ENCODE measurements around the gene DEFB108B. TPM values are rescaled to one million over a fixed set of nuclear protein-coding genes. Genes with fewer than 3 reads are reported as not detected.
"Not testable (repeated sequence)": the region's sequence is repeated elsewhere in the genome, so short reads cannot be mapped to it uniquely, and the experiment has no call there.

The DEFB108B gene
- total RNA-seq = not detected

GRCh38 chr11:71832811-71833210 is at the start of gene DEFB108B:
Gene DEFB108B, plus strand, starts transcription at chr11:71833200. Its CDS starts 0 bp downstream, at chr11:71833200.
- H3K4me1 ChIP-seq; H3K27ac ChIP-seq; H3K27me3 ChIP-seq; H3K9me3 ChIP-seq; DNase-seq (ENCODE audit: low spot score in 2 of 2); H3K36me3 ChIP-seq; H3K4me3 ChIP-seq: not testable (repeated sequence)
- 58% methylated on average over 1 of the region's 1 CpG for WGBS

GRCh38 chr11:71786114-71786847 is 46.7 kb upstream of the DEFB108B start:
- not testable (repeated sequence) for H3K9me3 ChIP-seq, H3K36me3 ChIP-seq, H3K27me3 ChIP-seq, H3K4me1 ChIP-seq
- peak in 1 of 2 donors; percentile 76 for DNase-seq (ENCODE audit: low spot score in 2 of 2)
- Histone ChIP-seq H3K4me3 (peak overlapping the region; percentile 80), H3K27ac (peak overlapping the region; percentile 77)
- WGBS = 3% methylated on average over 31 of the region's 40 CpGs

- not testable (repeated sequence) for H3K27me3 ChIP-seq, H3K36me3 ChIP-seq, H3K9me3 ChIP-seq, H3K4me1 ChIP-seq
- 0% methylated on average over 15 of the region's 22 CpGs for WGBS
- H3K4me3 ChIP-seq = peak overlapping the region; percentile 80
- H3K27ac ChIP-seq = peak overlapping the region; percentile 86
- peak; percentile 100 for DNase-seq (ENCODE audit: low spot score in 2 of 2)
These were observed 46.2 kb upstream of the DEFB108B start for GRCh38 chr11:71786848-71787097.

GRCh38 chr11:71787098-71787823 is 45.7 kb upstream of the DEFB108B start:
- WGBS = 2% methylated on average over 24 of the region's 62 CpGs
- Histone ChIP-seq H3K36me3 (no peaks in the 10 kb centered on the region), H3K27me3 (no peaks in the 10 kb centered on the region), H3K4me3 (peak overlapping the region; percentile 80), H3K4me1 (peaks cover 8% of the 10 kb centered on the region), H3K9me3 (no peaks in the 10 kb centered on the region), H3K27ac (peak overlapping the region; percentile 86)
- no peak for TF ChIP-seq EP300 (IDR thresholded peaks at IDR 0.05)
- TF ChIP-seq POLR2AphosphoS5 (IDR thresholded peaks at IDR 0.05) = no peak
- DNase-seq (ENCODE audit: low spot score in 2 of 2) = peak; percentile 96 to 97

GRCh38 chr11:71787824-71788454 is 45.1 kb upstream of the DEFB108B start:
- not testable (repeated sequence) for H3K27me3 ChIP-seq; H3K4me1 ChIP-seq; H3K9me3 ChIP-seq; DNase-seq (ENCODE audit: low spot score in 2 of 2); H3K36me3 ChIP-seq
- peak overlapping the region; percentile 80 for H3K4me3 ChIP-seq
- 22% methylated on average over 1 of the region's 19 CpGs for WGBS
- peak overlapping the region; percentile 86 for H3K27ac ChIP-seq

GRCh38 chr11:71789444-71790196 is 43.4 kb upstream of the DEFB108B start:
- H3K4me1 ChIP-seq; H3K27ac ChIP-seq; DNase-seq (ENCODE audit: low spot score in 2 of 2); H3K9me3 ChIP-seq; H3K27me3 ChIP-seq; H3K36me3 ChIP-seq; H3K4me3 ChIP-seq: not testable (repeated sequence)
- WGBS = 76% methylated on average over 8 of the region's 8 CpGs

GRCh38 chr11:71791111-71791510 is 41.9 kb upstream of the DEFB108B start:
- not testable (repeated sequence) for H3K9me3 ChIP-seq; DNase-seq (ENCODE audit: low spot score in 2 of 2)
- 86% methylated on average over 7 of the region's 7 CpGs for WGBS

GRCh38 chr11:71792621-71793235 is 40.3 kb upstream of the DEFB108B start:
- 61% methylated on average over 6 of the region's 6 CpGs for WGBS
- not testable (repeated sequence) for H3K4me3 ChIP-seq; H3K36me3 ChIP-seq; H3K27me3 ChIP-seq; H3K27ac ChIP-seq; H3K4me1 ChIP-seq; DNase-seq (ENCODE audit: low spot score in 2 of 2); H3K9me3 ChIP-seq
- TF ChIP-seq CTCF (IDR thresholded peaks at IDR 0.05) = peak; percentile 39 to 65

More at GRCh38 chr11:71791111-71791510, 41.9 kb upstream of the DEFB108B start:
- not testable (repeated sequence) for H3K36me3 ChIP-seq, H3K27ac ChIP-seq, H3K4me3 ChIP-seq, H3K4me1 ChIP-seq, H3K27me3 ChIP-seq

- not testable (repeated sequence) for H3K9me3 ChIP-seq; DNase-seq (ENCODE audit: low spot score in 2 of 2); H3K4me1 ChIP-seq; H3K27ac ChIP-seq; H3K27me3 ChIP-seq; H3K4me3 ChIP-seq; H3K36me3 ChIP-seq
- 86% methylated on average over 10 of the region's 13 CpGs for WGBS
These were observed 38.5 kb upstream of the DEFB108B start for GRCh38 chr11:71794386-71795040.

- H3K4me3 ChIP-seq; DNase-seq (ENCODE audit: low spot score in 2 of 2); H3K27me3 ChIP-seq; H3K4me1 ChIP-seq; H3K36me3 ChIP-seq; H3K27ac ChIP-seq; H3K9me3 ChIP-seq: not testable (repeated sequence)
- no CpG with 5 or more reads among the region's 5 CpGs for WGBS
These were observed 37.8 kb upstream of the DEFB108B start for GRCh38 chr11:71795236-71795635.

GRCh38 chr11:71796016-71796415 is 37.0 kb upstream of the DEFB108B start:
- WGBS = 91% methylated on average over 16 of the region's 16 CpGs
- not testable (repeated sequence) for H3K27ac ChIP-seq; H3K4me1 ChIP-seq; H3K36me3 ChIP-seq; H3K27me3 ChIP-seq; H3K9me3 ChIP-seq; H3K4me3 ChIP-seq; DNase-seq (ENCODE audit: low spot score in 2 of 2)
